ENCODE results near the gene GLI3. TPM values are rescaled to one million over a fixed set of nuclear protein-coding genes. Genes with fewer than 3 reads are reported as not detected.

GLI3 gene
- total and polyA plus RNA-seq, 12 donors = 1.1 to 18.0 (median 4.6) TPM

- Histone ChIP-seq H3K4me1 (replicated peaks in 1 of 2) (peaks cover 5 to 6% of the 10 kb centered on the region in 2 donors), H3K4me3 (no peak overlapping the region), H3K27me3 (no peaks in the 10 kb centered on the region), H3K36me3 (replicated peaks in 1 of 2) (no peaks in the 10 kb centered on the region), H3K9me3 (replicated peaks in 1 of 3) (no peaks in the 10 kb centered on the region), H3K27ac (no peak overlapping the region)
- TF ChIP-seq CTCF (IDR thresholded peaks at IDR 0.05) (no peak), POLR2A (IDR thresholded peaks at IDR 0.05) (no peak)
- intact Hi-C loops (cut with DNase I) = no loop called here
- no peak for DNase-seq
Measured at GRCh38 chr7:42170724-42171123, 66.3 kb downstream of the GLI3 start.

DNA sequence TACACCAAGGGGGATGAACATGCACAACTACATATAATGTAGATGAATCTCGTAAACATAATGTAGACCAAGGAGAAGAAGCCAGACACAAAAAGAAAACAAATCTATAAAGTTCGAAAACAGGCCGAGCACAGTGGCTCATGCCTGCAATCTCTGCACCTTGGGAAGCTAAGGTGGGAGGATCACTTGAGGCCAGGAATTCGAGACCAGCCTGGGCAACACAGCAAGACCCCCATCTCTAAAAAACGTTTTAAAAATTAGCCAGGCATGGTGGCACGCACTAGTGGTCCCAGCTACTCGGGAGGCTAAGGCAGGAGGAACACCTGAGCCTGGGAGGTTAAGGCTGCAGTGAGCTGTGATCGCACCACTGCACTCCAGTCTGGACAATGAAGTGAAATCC lies 68.5 kb downstream of the GLI3 start:
- WGBS, 4 donors = 92 to 95% (median 94%) methylated on average over 8 of the region's 8 CpGs
- H3K27ac ChIP-seq = no peak overlapping the region
- no peak for DNase-seq
- intact Hi-C loops (cut with DNase I) = no loop called here
- H3K27me3 ChIP-seq = no peaks in the 10 kb centered on the region
- TF ChIP-seq CTCF (IDR thresholded peaks at IDR 0.05) (no peak), POLR2A (IDR thresholded peaks at IDR 0.05) (no peak)
- H3K4me1 ChIP-seq (replicated peaks in 1 of 2) = peaks cover 0 to 5% of the 10 kb centered on the region in 2 donors
- no peaks in the 10 kb centered on the region for H3K36me3 ChIP-seq (replicated peaks in 1 of 2)
- no peak overlapping the region for H3K4me3 ChIP-seq
- H3K9me3 ChIP-seq (replicated peaks in 1 of 3) = no peaks in the 10 kb centered on the region

DNA sequence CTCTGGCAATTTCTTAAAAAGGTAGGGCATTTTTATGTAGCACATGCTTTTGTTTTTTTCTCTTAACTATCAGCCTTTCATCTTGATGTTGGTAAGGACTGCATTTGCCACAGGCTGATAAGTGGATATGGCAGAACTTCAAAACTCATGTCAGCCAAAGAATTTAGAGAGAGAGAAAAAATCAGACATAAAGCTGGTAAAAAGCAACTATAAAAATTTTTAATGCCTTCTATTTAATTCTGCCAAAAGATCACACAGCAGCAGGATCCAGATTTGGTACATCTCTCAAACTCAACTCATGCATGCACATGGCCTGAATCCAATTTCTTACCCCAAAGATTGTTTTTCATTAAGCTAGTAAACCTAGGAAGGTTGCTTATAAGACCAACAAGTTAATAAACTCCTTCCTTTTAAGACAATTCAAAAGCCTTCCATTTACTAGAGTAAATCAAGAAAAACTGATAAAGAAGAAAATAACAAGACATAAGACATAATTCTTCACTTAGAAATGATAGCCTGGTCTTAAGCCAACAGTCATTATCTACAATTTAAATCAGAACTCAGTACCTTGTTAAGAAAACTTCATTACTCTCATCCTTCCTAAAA lies 69.3 kb downstream of the GLI3 start:
- Histone ChIP-seq H3K27me3 (no peaks in the 10 kb centered on the region), H3K9me3 (replicated peaks in 1 of 3) (no peaks in the 10 kb centered on the region), H3K4me3 (no peak overlapping the region), H3K36me3 (replicated peaks in 1 of 2) (no peaks in the 10 kb centered on the region), H3K27ac (no peak overlapping the region), H3K4me1 (replicated peaks in 1 of 2) (peaks cover 0 to 9% of the 10 kb centered on the region in 2 donors)
- DNase-seq = no peak
- TF ChIP-seq POLR2A (IDR thresholded peaks at IDR 0.05) = no peak
- no peak for TF ChIP-seq CTCF (IDR thresholded peaks at IDR 0.05)
- intact Hi-C loops (cut with DNase I) = no loop called here

DNA sequence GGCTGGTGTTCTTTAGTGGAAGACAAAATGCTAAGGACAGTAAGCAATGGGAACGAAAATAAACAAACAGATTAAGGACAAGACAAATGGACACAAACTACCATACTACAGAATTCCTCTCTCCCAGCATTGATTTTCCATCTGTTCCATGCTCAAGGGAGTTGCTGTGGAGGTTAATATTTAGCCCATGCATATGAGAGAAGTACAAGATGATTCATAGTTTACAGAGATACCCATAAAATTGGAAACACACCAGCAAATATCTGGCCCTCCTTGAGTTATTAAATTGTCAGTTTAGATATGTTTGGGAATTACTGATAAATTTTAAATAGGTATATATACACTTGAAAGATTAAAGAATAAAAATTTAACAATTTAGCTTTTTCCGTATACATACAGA lies 69.8 kb downstream of the GLI3 start:
- H3K4me3 ChIP-seq = no peak overlapping the region
- no peak for DNase-seq
- no peak overlapping the region for H3K27ac ChIP-seq
- intact Hi-C loops (cut with DNase I) = no loop called here
- 53 to 67% (median 57%) methylated on average over 2 of the region's 2 CpGs for WGBS, 4 donors
- peaks cover under 1 to 12% of the 10 kb centered on the region in 2 donors for H3K4me1 ChIP-seq (replicated peaks in 1 of 2)
- no peaks in the 10 kb centered on the region for H3K27me3 ChIP-seq
- TF ChIP-seq POLR2A (IDR thresholded peaks at IDR 0.05) (no peak), CTCF (IDR thresholded peaks at IDR 0.05) (no peak)
- H3K9me3 ChIP-seq (replicated peaks in 1 of 3) = no peaks in the 10 kb centered on the region
- H3K36me3 ChIP-seq (replicated peaks in 1 of 2) = no peaks in the 10 kb centered on the region

All from adrenal gland (tissue), 12 donors.